Cardiac muscle cell (in vitro differentiated cells and primary cell): ENCODE data around the gene KLHL10. TPM values are rescaled to one million over a fixed set of nuclear protein-coding genes. Genes with fewer than 3 reads are reported as not detected.

Experiments
- DNase-seq, 2 donors: peaks; one replicate each; pipeline versions ENCODE4 v3.0.0 to v3.0.0-alpha.2; 2010 to 2017; ENCODE audit warnings: low read depth in 1 of 2, low spot score in 1 of 2
- H3K27ac ChIP-seq: fragments of 200-600 bp; sonication (generic); 2 replicates; pipeline ENCODE4 v1.5.1; 2016
- H3K27me3 ChIP-seq: fragments of 200-600 bp; sonication (generic); 2 replicates; pipeline ENCODE4 v1.6.0; 2016; ENCODE audit warnings: control low read depth
- H3K36me3 ChIP-seq: fragments of 200-600 bp; sonication (generic); 2 replicates; pipeline ENCODE4 v1.5.1; 2016; ENCODE audit warnings: control low read depth
- H3K4me1 ChIP-seq: fragments of 200-600 bp; sonication (generic); 2 replicates; pipeline ENCODE4 v1.8.1; 2017; ENCODE audit warnings: low read depth, mild to moderate bottlenecking, mixed run types
- H3K4me3 ChIP-seq: fragments of 200-600 bp; sonication (generic); 2 replicates; pipeline ENCODE4 v1.5.1; 2016; ENCODE audit warnings: mild to moderate bottlenecking
- H3K9me3 ChIP-seq: fragments of 200-600 bp; sonication (generic); 2 replicates; pipeline ENCODE4 v1.5.1; 2017; ENCODE audit warnings: low read depth, mild to moderate bottlenecking, control low read depth
- CTCF ChIP-seq: IDR thresholded peaks from 2 replicates; pipeline ENCODE4 v1.5.1; 2012; ENCODE audit warnings: low read depth, mild to moderate bottlenecking, low read length
- polyA plus RNA-seq: library from polyadenylated mRNA; unstranded; fragments of >200 nt; fragmentation: Nextera tagmentation; extraction: Ambion mirVana; gene quantifications from 2 replicates; pipeline ENCODE4 v1.2.1, GENCODE V29; 2016
- total RNA-seq: library from RNA; depleted of rRNA; stranded (reverse); fragments of >200 nt; gene quantifications from 2 replicates; pipeline ENCODE4 v1.2.3, GENCODE V29; 2016

The KLHL10 gene
- total and polyA plus RNA-seq, 2 experiments from 2014 or later: 0.36 TPM; not detected in 1

- Histone ChIP-seq H3K27ac (peak overlapping the region; percentile 99), H3K36me3 (no peaks in the 10 kb centered on the region), H3K9me3 (no peaks in the 10 kb centered on the region), H3K4me1 (peaks cover 48% of the 10 kb centered on the region), H3K4me3 (no peak overlapping the region), H3K27me3 (no peaks in the 10 kb centered on the region)
- no peak for TF ChIP-seq CTCF
- no peak for DNase-seq
Observed at GRCh38 chr17:41796121-41796895, 41.3 kb upstream of the KLHL10 start.

- no peak for TF ChIP-seq CTCF
Observed at GRCh38 chr17:41797377-41797776, 40.2 kb upstream of the KLHL10 start.

GRCh38 chr17:41799366-41799765, 38.3 kb upstream of the KLHL10 start:
- no peak for DNase-seq
- no peaks in the 10 kb centered on the region for H3K9me3 ChIP-seq
- no peak for TF ChIP-seq CTCF
- no peaks in the 10 kb centered on the region for H3K27me3 ChIP-seq
- no peak overlapping the region for H3K4me3 ChIP-seq
- no peak overlapping the region for H3K27ac ChIP-seq
- H3K36me3 ChIP-seq: peaks cover 3% of the 10 kb centered on the region
- H3K4me1 ChIP-seq: peaks cover 26% of the 10 kb centered on the region

More at GRCh38 chr17:41797377-41797776, 40.2 kb upstream of the KLHL10 start:
- Histone ChIP-seq H3K9me3 (no peaks in the 10 kb centered on the region), H3K4me3 (no peak overlapping the region), H3K27me3 (no peaks in the 10 kb centered on the region), H3K36me3 (peaks cover under 1% of the 10 kb centered on the region), H3K4me1 (peaks cover 41% of the 10 kb centered on the region), H3K27ac (no peak overlapping the region)
- no peak for DNase-seq

- DNase-seq: peak in 1 of 2 donors; percentile 47
- Histone ChIP-seq H3K27me3 (no peaks in the 10 kb centered on the region), H3K4me1 (peaks cover 13% of the 10 kb centered on the region), H3K27ac (peak overlapping the region; percentile 13), H3K4me3 (no peak overlapping the region), H3K9me3 (no peaks in the 10 kb centered on the region), H3K36me3 (peaks cover 8% of the 10 kb centered on the region)
- no peak for TF ChIP-seq CTCF
Observed at GRCh38 chr17:41800601-41801373, 36.8 kb upstream of the KLHL10 start.

- peaks cover 8% of the 10 kb centered on the region for H3K36me3 ChIP-seq
- no peaks in the 10 kb centered on the region for H3K27me3 ChIP-seq
- TF ChIP-seq CTCF: peak; percentile 94
- H3K4me3 ChIP-seq: no peak overlapping the region
- no peaks in the 10 kb centered on the region for H3K9me3 ChIP-seq
- peak overlapping the region; percentile 13 for H3K27ac ChIP-seq
- peak; percentile 82 to 88 for DNase-seq
- H3K4me1 ChIP-seq: peaks cover 10% of the 10 kb centered on the region
Observed at GRCh38 chr17:41801374-41802271, 36.0 kb upstream of the KLHL10 start.
